ENCODE results near the gene KLHDC7A.

- TF ChIP-seq, protein P1, sequence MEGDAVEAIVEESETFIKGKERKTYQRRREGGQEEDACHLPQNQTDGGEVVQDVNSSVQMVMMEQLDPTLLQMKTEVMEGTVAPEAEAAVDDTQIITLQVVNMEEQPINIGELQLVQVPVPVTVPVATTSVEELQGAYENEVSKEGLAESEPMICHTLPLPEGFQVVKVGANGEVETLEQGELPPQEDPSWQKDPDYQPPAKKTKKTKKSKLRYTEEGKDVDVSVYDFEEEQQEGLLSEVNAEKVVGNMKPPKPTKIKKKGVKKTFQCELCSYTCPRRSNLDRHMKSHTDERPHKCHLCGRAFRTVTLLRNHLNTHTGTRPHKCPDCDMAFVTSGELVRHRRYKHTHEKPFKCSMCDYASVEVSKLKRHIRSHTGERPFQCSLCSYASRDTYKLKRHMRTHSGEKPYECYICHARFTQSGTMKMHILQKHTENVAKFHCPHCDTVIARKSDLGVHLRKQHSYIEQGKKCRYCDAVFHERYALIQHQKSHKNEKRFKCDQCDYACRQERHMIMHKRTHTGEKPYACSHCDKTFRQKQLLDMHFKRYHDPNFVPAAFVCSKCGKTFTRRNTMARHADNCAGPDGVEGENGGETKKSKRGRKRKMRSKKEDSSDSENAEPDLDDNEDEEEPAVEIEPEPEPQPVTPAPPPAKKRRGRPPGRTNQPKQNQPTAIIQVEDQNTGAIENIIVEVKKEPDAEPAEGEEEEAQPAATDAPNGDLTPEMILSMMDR (IDR thresholded peaks at IDR 0.05), result no peak
- no peak for TF ChIP-seq POLR2A (IDR thresholded peaks at IDR 0.05)
Observed at GRCh38 chr1:18452550-18452949, 28.2 kb upstream of the KLHDC7A start.

Data from suprapubic skin (tissue), 3 donors.